Measurements from ENCODE around the gene MFAP4. TPM values are rescaled to one million over a fixed set of nuclear protein-coding genes. Genes with fewer than 3 reads are reported as not detected.

MFAP4 gene
- total RNA-seq, 3 donors from 2014 or later: 19.0 to 127 (median 44.2) TPM

DNA sequence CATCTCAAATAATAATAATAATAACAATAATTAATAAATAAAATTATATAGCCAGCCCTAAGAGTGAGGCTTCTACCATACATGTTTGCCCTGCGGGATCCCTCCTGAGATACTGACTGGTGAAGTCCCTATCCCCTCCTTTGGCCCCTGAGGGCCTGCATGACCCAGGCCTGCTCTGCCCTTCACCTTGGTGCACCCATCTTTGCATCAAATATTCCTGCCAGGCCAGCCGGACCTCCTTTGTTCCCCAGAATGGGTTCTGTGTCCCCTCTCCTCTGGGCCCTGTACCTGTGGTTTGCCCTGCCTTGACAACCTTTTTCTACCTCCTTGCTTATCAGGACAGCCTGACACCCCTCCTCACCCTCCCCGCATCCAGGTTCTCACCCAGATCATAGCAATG, 22.1 kb upstream of the MFAP4 start:
- ATAC-seq: no peak
- intact Hi-C loops (cut with DNase I, micrococcal nuclease): no loop called here
- Histone ChIP-seq H3K4me3 (no peak overlapping the region), H3K9me3 (no peaks in the 10 kb centered on the region), H3K4me1 (ENCODE audit: low read depth) (no peaks in the 10 kb centered on the region), H3K36me3 (ENCODE audit: low read depth) (no peaks in the 10 kb centered on the region)
- no peak for DNase-seq
- TF ChIP-seq, protein P1, sequence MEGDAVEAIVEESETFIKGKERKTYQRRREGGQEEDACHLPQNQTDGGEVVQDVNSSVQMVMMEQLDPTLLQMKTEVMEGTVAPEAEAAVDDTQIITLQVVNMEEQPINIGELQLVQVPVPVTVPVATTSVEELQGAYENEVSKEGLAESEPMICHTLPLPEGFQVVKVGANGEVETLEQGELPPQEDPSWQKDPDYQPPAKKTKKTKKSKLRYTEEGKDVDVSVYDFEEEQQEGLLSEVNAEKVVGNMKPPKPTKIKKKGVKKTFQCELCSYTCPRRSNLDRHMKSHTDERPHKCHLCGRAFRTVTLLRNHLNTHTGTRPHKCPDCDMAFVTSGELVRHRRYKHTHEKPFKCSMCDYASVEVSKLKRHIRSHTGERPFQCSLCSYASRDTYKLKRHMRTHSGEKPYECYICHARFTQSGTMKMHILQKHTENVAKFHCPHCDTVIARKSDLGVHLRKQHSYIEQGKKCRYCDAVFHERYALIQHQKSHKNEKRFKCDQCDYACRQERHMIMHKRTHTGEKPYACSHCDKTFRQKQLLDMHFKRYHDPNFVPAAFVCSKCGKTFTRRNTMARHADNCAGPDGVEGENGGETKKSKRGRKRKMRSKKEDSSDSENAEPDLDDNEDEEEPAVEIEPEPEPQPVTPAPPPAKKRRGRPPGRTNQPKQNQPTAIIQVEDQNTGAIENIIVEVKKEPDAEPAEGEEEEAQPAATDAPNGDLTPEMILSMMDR (IDR thresholded peaks at IDR 0.05): no peak

DNA sequence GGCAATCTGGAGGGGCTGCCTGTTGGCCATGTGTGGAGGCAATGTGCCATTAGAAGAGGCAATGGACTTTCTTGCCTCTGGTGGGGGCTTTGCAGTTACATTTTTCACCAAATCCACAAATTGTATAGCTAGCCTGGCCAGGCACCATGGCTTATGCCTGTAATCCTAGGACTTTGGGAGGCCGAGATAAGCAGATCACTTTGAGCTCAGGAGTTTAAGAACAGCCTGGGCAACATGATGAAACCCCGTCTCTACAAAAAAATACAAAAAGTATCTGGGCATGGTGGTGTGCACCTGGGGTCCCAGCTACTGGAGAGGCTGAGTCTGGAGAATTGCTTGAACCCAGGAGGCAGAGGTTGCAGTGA, 21.3 kb upstream of the MFAP4 start:
- H3K4me3 ChIP-seq: no peak overlapping the region
- intact Hi-C loops (cut with DNase I, micrococcal nuclease): no loop called here
- H3K4me1 ChIP-seq (ENCODE audit: low read depth): no peaks in the 10 kb centered on the region
- DNase-seq: no peak
- no peaks in the 10 kb centered on the region for H3K9me3 ChIP-seq
- TF ChIP-seq, protein P1 (IDR thresholded peaks at IDR 0.05): no peak
- H3K36me3 ChIP-seq (ENCODE audit: low read depth): no peaks in the 10 kb centered on the region
- no peak for ATAC-seq

DNA sequence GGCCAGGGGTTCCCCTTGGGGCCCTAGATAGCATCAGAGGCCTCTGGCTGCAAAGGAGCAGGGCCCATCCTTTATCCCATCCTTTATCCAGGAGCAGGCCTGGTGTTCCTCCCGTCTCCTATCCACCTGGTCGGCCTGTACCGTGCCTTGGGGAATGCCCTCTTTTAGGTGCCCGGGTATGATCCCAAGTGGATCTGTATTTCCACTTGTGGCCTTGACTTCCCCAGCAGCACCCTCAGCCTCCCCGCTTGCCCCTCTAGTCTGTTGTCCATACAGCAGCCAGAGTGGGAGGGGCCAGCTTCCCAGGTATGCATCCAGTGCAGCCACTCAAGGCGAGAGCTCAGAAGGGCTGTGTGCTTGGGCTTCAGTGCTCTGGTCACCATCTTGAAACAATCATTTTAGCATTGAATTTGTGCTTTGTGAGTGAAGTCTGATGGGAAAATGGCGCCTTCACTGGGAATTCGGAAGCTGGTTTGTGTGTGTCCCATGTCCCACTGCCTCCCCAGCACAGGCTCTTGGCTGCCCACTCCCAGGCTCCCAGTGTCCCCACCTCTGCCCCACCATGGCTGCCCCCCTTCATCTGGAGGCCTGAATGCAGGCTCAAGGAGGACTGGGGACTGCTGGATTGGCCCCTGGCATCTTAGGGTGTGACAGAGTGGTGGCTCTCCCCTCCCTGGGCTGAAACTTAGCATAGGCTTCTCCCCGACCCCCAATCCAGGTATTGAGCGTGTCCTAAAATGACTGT, 20.8 kb upstream of the MFAP4 start:
- no peak overlapping the region for H3K4me3 ChIP-seq
- H3K36me3 ChIP-seq (ENCODE audit: low read depth): no peaks in the 10 kb centered on the region
- intact Hi-C loops (cut with DNase I, micrococcal nuclease): no loop called here
- TF ChIP-seq, protein P1 (IDR thresholded peaks at IDR 0.05): no peak
- ATAC-seq (no peak), DNase-seq (no peak)
- no peaks in the 10 kb centered on the region for H3K4me1 ChIP-seq (ENCODE audit: low read depth)
- H3K9me3 ChIP-seq: no peaks in the 10 kb centered on the region

DNA sequence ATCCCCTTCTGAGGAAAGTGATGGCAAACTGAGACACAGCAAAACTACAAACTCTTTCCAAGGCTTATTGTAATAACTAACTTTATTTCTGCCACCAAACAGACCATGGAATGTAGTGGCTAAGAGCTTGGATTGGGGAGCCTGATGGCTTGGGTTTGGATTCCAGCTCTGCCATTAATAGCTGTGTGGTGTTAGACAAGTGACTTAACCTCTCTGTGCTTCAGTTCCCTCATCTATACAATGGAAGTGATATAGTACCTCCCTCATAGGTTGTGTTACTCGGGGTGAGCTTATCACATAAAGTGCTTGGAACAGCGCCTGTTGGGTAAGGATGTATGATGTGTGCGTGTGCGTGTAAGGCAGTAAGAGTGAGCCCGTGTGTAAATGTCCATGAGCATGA, 18.1 kb upstream of the MFAP4 start:
- intact Hi-C loops (cut with DNase I, micrococcal nuclease): no loop called here
- TF ChIP-seq, protein P1 (IDR thresholded peaks at IDR 0.05): no peak
- H3K4me1 ChIP-seq (ENCODE audit: low read depth): peaks cover 21% of the 10 kb centered on the region
- H3K9me3 ChIP-seq: no peaks in the 10 kb centered on the region
- no peaks in the 10 kb centered on the region for H3K36me3 ChIP-seq (ENCODE audit: low read depth)
- DNase-seq (no peak), ATAC-seq (no peak)
- no peak overlapping the region for H3K4me3 ChIP-seq

DNA sequence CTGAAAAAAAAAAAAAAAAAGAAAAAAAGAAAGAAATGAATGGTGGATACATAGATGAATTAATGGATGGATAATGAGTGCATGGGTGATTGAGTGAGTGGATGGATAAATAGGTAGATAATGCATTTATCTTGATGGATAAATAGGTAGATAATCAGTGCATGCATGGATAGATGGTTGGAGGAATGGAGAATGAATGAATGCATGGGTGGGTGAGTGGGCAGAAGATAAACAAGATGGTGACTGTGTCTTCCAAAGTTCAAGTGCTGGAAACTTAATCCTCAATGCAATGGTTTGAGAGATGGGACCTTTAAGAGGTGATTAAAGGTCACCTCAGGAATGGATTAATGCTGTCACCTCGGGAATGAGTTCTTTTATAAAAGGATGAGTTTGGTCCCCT, 17.3 kb upstream of the MFAP4 start:
- Histone ChIP-seq H3K9me3 (no peaks in the 10 kb centered on the region), H3K4me3 (no peak overlapping the region), H3K4me1 (ENCODE audit: low read depth) (peaks cover 22% of the 10 kb centered on the region), H3K36me3 (ENCODE audit: low read depth) (no peaks in the 10 kb centered on the region)
- DNase-seq: no peak
- intact Hi-C loops (cut with DNase I, micrococcal nuclease): no loop called here
- ATAC-seq: no peak
- TF ChIP-seq, protein P1 (IDR thresholded peaks at IDR 0.05): no peak

DNA sequence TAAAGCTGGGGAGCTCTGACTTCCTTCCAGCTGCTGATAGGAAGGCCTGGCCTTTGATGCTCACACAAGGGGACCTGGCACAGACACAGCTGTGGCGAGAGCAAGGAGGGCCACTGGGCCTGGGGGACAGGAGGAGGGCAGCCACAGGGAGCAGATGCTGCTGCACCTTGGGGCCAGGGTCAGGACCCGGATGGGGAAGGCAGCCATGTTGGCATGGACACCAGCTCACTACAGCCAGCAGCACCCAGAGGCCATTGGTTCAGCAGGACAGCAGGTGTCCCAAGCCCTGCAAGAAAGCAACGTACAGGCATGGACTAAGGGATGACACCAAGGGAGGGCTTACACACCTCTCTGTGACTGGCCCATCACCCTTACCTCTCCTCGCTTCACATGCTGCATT, 16.0 kb upstream of the MFAP4 start:
- no peak for DNase-seq
- Histone ChIP-seq H3K4me3 (no peak overlapping the region), H3K4me1 (ENCODE audit: low read depth) (peaks cover 31% of the 10 kb centered on the region), H3K36me3 (ENCODE audit: low read depth) (no peaks in the 10 kb centered on the region), H3K9me3 (no peaks in the 10 kb centered on the region)
- TF ChIP-seq, protein P1 (IDR thresholded peaks at IDR 0.05): no peak
- intact Hi-C loops (cut with DNase I, micrococcal nuclease): no loop called here
- ATAC-seq: no peak

Data from mucosa of descending colon (tissue), 3 donors.